H1 (cell line): ENCODE results near the gene SLC2A4.

Experiments used
- MAFK ChIP-seq: IDR thresholded peaks from 2 replicates; pipeline ENCODE4 v1.6.1; 2012; ENCODE audit warnings: low read depth, mild to moderate bottlenecking, improper control_type of control experiment, low read length
- ZNF274 ChIP-seq: IDR thresholded peaks from 2 replicates; pipeline ENCODE4 v1.7.0; 2012; ENCODE audit warnings: low read length, borderline replicate concordance; ENCODE audit errors: extremely low read depth

DNA sequence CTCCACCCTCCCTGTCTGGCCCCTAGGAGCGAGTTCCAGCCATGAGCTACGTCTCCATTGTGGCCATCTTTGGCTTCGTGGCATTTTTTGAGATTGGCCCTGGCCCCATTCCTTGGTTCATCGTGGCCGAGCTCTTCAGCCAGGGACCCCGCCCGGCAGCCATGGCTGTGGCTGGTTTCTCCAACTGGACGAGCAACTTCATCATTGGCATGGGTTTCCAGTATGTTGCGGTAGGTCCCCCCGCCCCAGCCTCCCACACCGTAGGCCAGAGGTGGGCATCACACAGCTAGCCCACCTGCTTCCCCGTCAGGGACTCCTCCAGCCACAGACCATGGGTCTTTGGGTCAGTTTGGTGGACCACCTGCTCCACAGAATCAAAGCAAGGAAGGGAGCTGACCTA lies 4.2 kb downstream of the SLC2A4 start:
- TF ChIP-seq ZNF274 (no peak), MAFK (no peak)
